ENCODE results near the gene ADAMTS12. TPM values are rescaled to one million over a fixed set of nuclear protein-coding genes. Genes with fewer than 3 reads are reported as not detected.
A peak's percentile ranks its signal among the peaks of the same experiment; 100 is the strongest.

The ADAMTS12 gene
- total RNA-seq (2014; rRNA removed; shearing (Covaris generic)), result 16.8 and 17.5 TPM in 2 replicates

- DNase-seq, result peak; percentile 88 to 93
- Histone ChIP-seq H3K36me3 (peaks cover 2% of the 10 kb centered on the region; the same call in 1 of the 2 replicates), H3K9me3 (replicated peaks) (no peaks in the 10 kb centered on the region), H3K4me1 (peaks cover 7% of the 10 kb centered on the region; the same call in 1 of the 2 replicates), H3K27ac (peak within 1 kb of the TSS; percentile 96), H3K4me3 (peak within 1 kb of the TSS; percentile 70), H3K27me3 (no peaks in the 10 kb centered on the region)
Measured at GRCh38 chr5:33891788-33892619, at the start of gene ADAMTS12. Gene ADAMTS12, minus strand, starts transcription at chr5:33891990. Its CDS starts 134 bp downstream, at chr5:33891856.

- Histone ChIP-seq H3K4me1 (no peaks in the 10 kb centered on the region), H3K36me3 (no peaks in the 10 kb centered on the region), H3K4me3 (no peak overlapping the region), H3K9me3 (replicated peaks) (no peaks in the 10 kb centered on the region), H3K27ac (no peak overlapping the region), H3K27me3 (peaks cover 8% of the 10 kb centered on the region; the same call in 1 of the 2 replicates)
- no peak for DNase-seq
Measured at GRCh38 chr5:33941090-33941489, 49.3 kb upstream of the ADAMTS12 start.

GRCh38 chr5:33939556-33940262, 47.9 kb upstream of the ADAMTS12 start:
- no peak overlapping the region for H3K27ac ChIP-seq
- H3K4me1 ChIP-seq, result no peaks in the 10 kb centered on the region
- no peaks in the 10 kb centered on the region for H3K36me3 ChIP-seq
- peaks cover 3% of the 10 kb centered on the region; the same call in 1 of the 2 replicates for H3K27me3 ChIP-seq
- no peaks in the 10 kb centered on the region for H3K9me3 ChIP-seq (replicated peaks)
- H3K4me3 ChIP-seq, result no peak overlapping the region
- no peak for DNase-seq

GRCh38 chr5:33938881-33939280, 47.1 kb upstream of the ADAMTS12 start:
- no peak overlapping the region for H3K27ac ChIP-seq
- H3K4me3 ChIP-seq, result no peak overlapping the region
- DNase-seq, result no peak
- no peaks in the 10 kb centered on the region for H3K36me3 ChIP-seq
- no peaks in the 10 kb centered on the region; the same call in 1 of the 2 replicates for H3K27me3 ChIP-seq
- H3K4me1 ChIP-seq, result no peaks in the 10 kb centered on the region
- H3K9me3 ChIP-seq (replicated peaks), result no peaks in the 10 kb centered on the region

GRCh38 chr5:33938507-33938796, 46.7 kb upstream of the ADAMTS12 start:
- DNase-seq, result no peak
- no peak overlapping the region for H3K4me3 ChIP-seq
- no peaks in the 10 kb centered on the region for H3K36me3 ChIP-seq
- no peaks in the 10 kb centered on the region; the same call in 1 of the 2 replicates for H3K27me3 ChIP-seq
- H3K27ac ChIP-seq, result no peak overlapping the region
- H3K9me3 ChIP-seq (replicated peaks), result no peaks in the 10 kb centered on the region
- H3K4me1 ChIP-seq, result no peaks in the 10 kb centered on the region

GRCh38 chr5:33937707-33938506, 46.1 kb upstream of the ADAMTS12 start:
- H3K27me3 ChIP-seq, result no peaks in the 10 kb centered on the region
- no peaks in the 10 kb centered on the region for H3K36me3 ChIP-seq
- no peak for DNase-seq

GRCh38 chr5:33937017-33937706, 45.4 kb upstream of the ADAMTS12 start:
- DNase-seq, result no peak
- no peaks in the 10 kb centered on the region for H3K27me3 ChIP-seq
- H3K4me3 ChIP-seq, result no peak overlapping the region
- H3K4me1 ChIP-seq, result no peaks in the 10 kb centered on the region
- no peaks in the 10 kb centered on the region for H3K9me3 ChIP-seq (replicated peaks)
- H3K36me3 ChIP-seq, result no peaks in the 10 kb centered on the region
- no peak overlapping the region for H3K27ac ChIP-seq

More at GRCh38 chr5:33937707-33938506, 46.1 kb upstream of the ADAMTS12 start:
- H3K4me3 ChIP-seq, result no peak overlapping the region
- H3K27ac ChIP-seq, result no peak overlapping the region
- H3K4me1 ChIP-seq, result no peaks in the 10 kb centered on the region
- no peaks in the 10 kb centered on the region for H3K9me3 ChIP-seq (replicated peaks)

GRCh38 chr5:33936381-33937016, 44.7 kb upstream of the ADAMTS12 start, which contains the start of gene RXFP3:
Gene RXFP3, plus strand, starts transcription at chr5:33936386. Its CDS starts 355 bp downstream, at chr5:33936741.
- Histone ChIP-seq H3K36me3 (no peaks in the 10 kb centered on the region), H3K9me3 (replicated peaks) (no peaks in the 10 kb centered on the region), H3K27ac (no peak within 1 kb of the TSS), H3K4me1 (no peaks in the 10 kb centered on the region), H3K4me3 (no peak within 1 kb of the TSS), H3K27me3 (no peaks in the 10 kb centered on the region)
- DNase-seq, result no peak

- H3K36me3 ChIP-seq, result no peaks in the 10 kb centered on the region
- no peak overlapping the region for H3K4me3 ChIP-seq
- H3K27me3 ChIP-seq, result no peaks in the 10 kb centered on the region
- no peaks in the 10 kb centered on the region for H3K4me1 ChIP-seq
- H3K9me3 ChIP-seq (replicated peaks), result no peaks in the 10 kb centered on the region
- DNase-seq, result no peak
- no peak overlapping the region for H3K27ac ChIP-seq
Measured at GRCh38 chr5:33936004-33936380, 44.2 kb upstream of the ADAMTS12 start.

- Histone ChIP-seq H3K36me3 (no peaks in the 10 kb centered on the region), H3K27me3 (no peaks in the 10 kb centered on the region), H3K9me3 (replicated peaks) (no peaks in the 10 kb centered on the region), H3K4me3 (no peak overlapping the region), H3K4me1 (no peaks in the 10 kb centered on the region), H3K27ac (no peak overlapping the region)
- no peak for DNase-seq
Measured at GRCh38 chr5:33934176-33934575, 42.4 kb upstream of the ADAMTS12 start.

- no peak for DNase-seq
- Histone ChIP-seq H3K36me3 (no peaks in the 10 kb centered on the region), H3K4me3 (no peak overlapping the region), H3K27me3 (no peaks in the 10 kb centered on the region), H3K9me3 (replicated peaks) (no peaks in the 10 kb centered on the region), H3K27ac (no peak overlapping the region), H3K4me1 (no peaks in the 10 kb centered on the region)
Measured at GRCh38 chr5:33933723-33934169, 42.0 kb upstream of the ADAMTS12 start.

- no peak overlapping the region for H3K4me3 ChIP-seq
- no peaks in the 10 kb centered on the region for H3K9me3 ChIP-seq (replicated peaks)
- H3K4me1 ChIP-seq, result no peaks in the 10 kb centered on the region
- H3K27me3 ChIP-seq, result no peaks in the 10 kb centered on the region
- no peak overlapping the region for H3K27ac ChIP-seq
- no peaks in the 10 kb centered on the region for H3K36me3 ChIP-seq
- no peak for DNase-seq
Measured at GRCh38 chr5:33931136-33931535, 39.3 kb upstream of the ADAMTS12 start.

- no peaks in the 10 kb centered on the region for H3K36me3 ChIP-seq
- no peaks in the 10 kb centered on the region for H3K9me3 ChIP-seq (replicated peaks)
- H3K27me3 ChIP-seq, result no peaks in the 10 kb centered on the region
- no peak overlapping the region for H3K4me3 ChIP-seq
- DNase-seq, result no peak
- no peaks in the 10 kb centered on the region for H3K4me1 ChIP-seq
- no peak overlapping the region for H3K27ac ChIP-seq
Measured at GRCh38 chr5:33929925-33930690, 38.3 kb upstream of the ADAMTS12 start.

All from SJCRH30 (cell line).